SK-N-MC (cell line): ENCODE results near the gene IFIT1B.
A peak's percentile ranks its signal among the peaks of the same experiment; 100 is the strongest.
"Not testable (repeated sequence)": the region's sequence is repeated elsewhere in the genome, so short reads cannot be mapped to it uniquely, and the experiment has no call there.

Source experiments
- DNase-seq: peaks from one replicate; pipeline ENCODE4 v3.0.0-alpha.2; 2011; ENCODE audit warnings: low read depth, low spot score
- H3K27ac ChIP-seq: fragments of 200-600 bp; sonication (generic); 2 replicates; pipeline ENCODE4 v1.5.1; 2016; ENCODE audit warnings: mixed run types
- H3K36me3 ChIP-seq: fragments of 200-600 bp; sonication (generic); 2 replicates; pipeline ENCODE4 v1.6.1; 2017; ENCODE audit warnings: antibody characterized with exemption, low read length, mixed read lengths; ENCODE audit not compliant: insufficient read depth
- H3K4me3 ChIP-seq: fragments of 200-600 bp; sonication (generic); 2 replicates; pipeline ENCODE4 v1.5.1; 2016
- H3K9ac ChIP-seq: fragments of 200-600 bp; sonication (generic); 2 replicates; pipeline ENCODE4 v1.8.0; 2017; ENCODE audit warnings: mixed run types, mixed read lengths; ENCODE audit not compliant: insufficient read length
- H3K9me3 ChIP-seq: fragments of 200-600 bp; sonication (generic); 2 replicates; pipeline ENCODE4 v1.6.1; 2017; ENCODE audit warnings: low read depth, mild to moderate bottlenecking, antibody characterized with exemption, low read length, moderate library complexity, mixed read lengths
- EZH2 ChIP-seq: fragments of 200-600 bp; sonication (generic); IDR thresholded peaks from one replicate; pipeline ENCODE4 v1.6.1; 2017; ENCODE audit warnings: antibody characterized with exemption
- FOXP2 ChIP-seq: optimal IDR thresholded peaks from 2 replicates; pipeline ENCODE3; 2011; ENCODE audit warnings: mild to moderate bottlenecking, moderate library complexity; ENCODE audit not compliant: insufficient read depth; ENCODE audit errors: extremely low read length, control extremely low read depth
- POLR2AphosphoS5 ChIP-seq: IDR thresholded peaks from 2 replicates; pipeline ENCODE4 v1.6.1; 2012; ENCODE audit warnings: mild to moderate bottlenecking, low read depth, low read length, borderline replicate concordance

Gene IFIT1B, protein sequence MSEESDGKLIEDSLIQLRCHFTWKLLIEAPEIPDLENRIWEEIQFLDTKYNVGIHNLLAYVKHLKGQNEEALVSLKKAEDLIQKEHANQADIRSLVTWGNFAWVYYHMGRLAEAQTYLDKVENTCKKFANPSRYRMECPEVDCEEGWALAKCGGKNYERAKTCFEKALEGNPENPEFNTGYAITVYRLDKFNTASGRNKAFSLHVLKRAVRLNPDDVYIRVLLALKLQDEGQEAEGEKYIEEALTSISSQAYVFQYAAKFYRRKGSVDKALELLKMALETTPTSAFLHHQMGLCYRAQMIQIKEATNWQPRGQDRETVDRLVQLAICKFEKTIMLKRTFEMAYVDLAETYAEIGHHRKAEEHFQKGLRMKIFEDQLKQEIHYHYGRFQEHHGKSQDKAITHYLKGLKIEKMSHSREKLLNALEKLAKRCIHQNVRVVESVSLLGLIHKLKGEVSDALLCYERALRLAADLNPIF

DNA sequence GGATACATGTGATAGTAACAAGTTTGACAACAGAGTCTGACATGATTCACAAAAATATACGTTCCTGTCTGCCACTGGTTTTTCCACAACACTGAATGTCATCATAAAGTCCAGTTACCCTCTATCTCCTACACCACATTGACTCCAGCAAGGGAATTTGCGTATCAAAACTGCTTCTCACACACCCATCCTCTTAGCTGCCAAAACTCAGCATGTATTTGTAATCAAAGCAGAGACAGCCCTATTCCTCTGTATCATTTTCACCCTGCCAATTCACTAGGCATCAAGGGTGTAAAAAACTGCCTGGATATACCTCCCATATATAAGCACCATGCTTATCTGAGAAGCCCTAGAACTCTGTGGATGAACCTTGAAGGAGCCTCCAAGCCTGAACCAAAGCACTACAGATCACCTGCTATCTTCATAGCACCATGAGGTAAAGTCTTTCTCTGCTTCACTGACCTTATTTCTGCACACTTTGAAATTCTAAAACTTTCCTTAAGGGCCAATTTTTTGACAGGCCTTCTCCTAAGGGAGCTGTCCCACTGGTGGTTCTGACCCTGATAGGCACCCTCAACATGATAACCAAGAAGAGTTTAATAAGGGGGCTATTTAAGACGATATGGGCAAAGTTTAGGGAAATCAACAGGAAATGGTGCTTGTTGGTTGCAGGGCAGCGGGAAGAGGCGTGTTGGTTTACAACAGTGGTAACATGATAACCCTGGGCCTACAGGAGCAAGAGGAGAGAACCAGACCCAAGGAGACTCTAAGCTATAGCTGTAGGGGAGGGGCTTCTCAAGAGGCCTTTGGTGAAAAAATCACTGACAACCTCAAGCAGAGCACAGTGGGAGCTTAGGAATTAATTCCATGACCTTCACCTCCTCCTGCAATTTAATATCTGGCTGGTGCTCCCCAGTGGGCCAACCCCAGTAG lies at the start of gene IFIT1B:
IFIT1B (plus strand) TSS at position 352 of the 933 bp plus-strand sequence; CDS start at position 432, 80 bp downstream.
- no peak within 1 kb of the TSS for H3K4me3 ChIP-seq
- H3K27ac ChIP-seq: no peak within 1 kb of the TSS
- H3K9me3 ChIP-seq: no peaks in the 10 kb centered on the region
- TF ChIP-seq POLR2AphosphoS5 (no peak), FOXP2 (no peak), EZH2 (no peak)
- H3K9ac ChIP-seq: no peak within 1 kb of the TSS
- no peak for DNase-seq
- no peaks in the 10 kb centered on the region for H3K36me3 ChIP-seq

- TF ChIP-seq FOXP2 (no peak), POLR2AphosphoS5 (no peak), EZH2 (no peak)
- no peak for DNase-seq
- no peak overlapping the region; the same call in 1 of the 2 replicates for H3K4me3 ChIP-seq
- no peak overlapping the region for H3K9ac ChIP-seq
- H3K9me3 ChIP-seq: no peaks in the 10 kb centered on the region
- no peaks in the 10 kb centered on the region for H3K36me3 ChIP-seq
- no peak overlapping the region for H3K27ac ChIP-seq
Observed at GRCh38 chr10:89329151-89329550, 48.7 kb upstream of the IFIT1B start.

DNA sequence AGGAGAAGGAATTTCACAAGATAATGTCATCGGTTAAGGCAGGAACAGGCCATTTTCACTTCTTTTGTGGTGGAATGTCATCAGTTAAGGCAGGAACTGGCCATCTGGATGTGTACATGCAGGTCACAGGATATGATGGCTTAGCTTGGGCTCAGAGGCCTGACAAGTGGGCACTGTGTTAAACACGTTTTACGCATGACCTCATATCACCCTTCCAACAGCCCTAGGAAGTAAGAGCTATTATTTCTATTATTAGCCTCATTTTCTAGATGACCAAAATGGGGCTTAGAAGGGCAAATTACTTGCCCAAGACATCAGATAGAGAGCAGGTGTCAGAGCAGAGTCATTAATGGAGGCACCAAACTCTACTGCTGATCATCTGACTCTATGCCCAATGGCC lies 47.8 kb upstream of the IFIT1B start:
- H3K9ac ChIP-seq, H3K27ac ChIP-seq, H3K36me3 ChIP-seq, H3K4me3 ChIP-seq, DNase-seq, H3K9me3 ChIP-seq: not testable (repeated sequence)

DNA sequence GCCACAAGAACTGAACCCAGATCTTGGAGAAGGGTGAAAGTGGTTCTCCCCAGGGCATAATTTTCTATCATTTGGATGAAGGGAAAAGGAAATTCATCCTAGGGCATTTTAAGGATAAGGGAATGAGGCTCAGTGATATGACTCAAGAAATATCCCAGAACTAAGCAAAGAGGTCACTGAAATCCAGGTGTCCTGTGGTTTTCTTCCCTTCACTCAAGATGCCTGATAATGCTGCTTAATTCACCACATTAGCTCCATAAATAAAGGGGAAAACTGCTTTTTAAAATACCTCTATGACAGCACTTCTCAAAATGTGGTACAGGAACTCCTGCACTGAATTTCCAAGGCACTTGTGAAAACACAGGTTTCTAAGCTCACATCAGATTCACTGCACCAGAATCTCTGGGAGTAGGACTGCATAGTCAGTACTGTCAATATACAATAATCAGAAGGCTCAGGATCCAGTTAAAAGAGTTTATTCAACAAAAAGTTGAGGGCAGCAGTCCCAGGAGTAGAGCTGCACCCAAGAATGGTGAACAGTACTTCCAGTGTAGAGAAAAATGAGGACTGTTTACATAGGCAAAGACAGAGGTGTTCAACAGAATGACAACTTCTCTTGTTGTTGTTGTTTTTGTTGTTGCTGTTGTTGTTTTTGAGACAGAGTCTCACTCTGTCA lies 47.2 kb upstream of the IFIT1B start:
- TF ChIP-seq EZH2 (no peak), FOXP2 (no peak), POLR2AphosphoS5 (no peak)
- no peak overlapping the region for H3K9ac ChIP-seq
- no peak for DNase-seq
- H3K36me3 ChIP-seq: no peaks in the 10 kb centered on the region
- no peaks in the 10 kb centered on the region for H3K9me3 ChIP-seq
- no peak overlapping the region for H3K27ac ChIP-seq
- no peak overlapping the region for H3K4me3 ChIP-seq

DNA sequence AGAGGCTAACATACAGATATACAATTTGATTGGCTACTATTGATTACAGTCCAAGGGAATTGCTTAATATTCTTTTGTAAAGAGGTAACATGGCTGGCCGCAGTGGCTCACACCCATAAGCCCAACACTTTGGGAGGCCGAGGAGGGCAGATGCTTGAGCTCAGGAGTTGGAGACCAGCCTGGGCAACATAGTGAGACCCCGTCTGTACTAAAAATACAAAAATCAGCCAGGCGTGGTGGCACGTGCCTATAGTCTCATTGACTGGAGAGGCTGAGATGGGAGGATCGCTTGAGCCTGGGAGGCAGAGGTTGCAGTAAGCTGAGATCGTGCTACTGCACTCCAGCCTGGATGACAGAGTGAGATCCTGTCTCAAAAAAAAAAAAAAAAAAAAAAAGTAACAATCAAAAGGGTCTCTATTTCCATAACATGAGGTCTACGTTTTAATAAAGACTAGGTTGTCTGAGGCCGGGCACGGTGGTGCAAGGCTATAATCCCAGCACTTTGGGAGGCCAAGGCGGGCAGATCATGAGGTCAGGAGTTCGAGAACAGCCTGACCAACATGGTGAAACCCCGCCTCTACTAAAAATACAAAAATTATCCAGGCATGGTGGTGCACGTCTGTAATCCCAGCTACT lies 46.3 kb upstream of the IFIT1B start:
- DNase-seq, H3K9me3 ChIP-seq, H3K36me3 ChIP-seq, H3K9ac ChIP-seq, H3K4me3 ChIP-seq: not testable (repeated sequence)
- H3K27ac ChIP-seq: peak overlapping the region; percentile 90; the same call in 1 of the 2 replicates

DNA sequence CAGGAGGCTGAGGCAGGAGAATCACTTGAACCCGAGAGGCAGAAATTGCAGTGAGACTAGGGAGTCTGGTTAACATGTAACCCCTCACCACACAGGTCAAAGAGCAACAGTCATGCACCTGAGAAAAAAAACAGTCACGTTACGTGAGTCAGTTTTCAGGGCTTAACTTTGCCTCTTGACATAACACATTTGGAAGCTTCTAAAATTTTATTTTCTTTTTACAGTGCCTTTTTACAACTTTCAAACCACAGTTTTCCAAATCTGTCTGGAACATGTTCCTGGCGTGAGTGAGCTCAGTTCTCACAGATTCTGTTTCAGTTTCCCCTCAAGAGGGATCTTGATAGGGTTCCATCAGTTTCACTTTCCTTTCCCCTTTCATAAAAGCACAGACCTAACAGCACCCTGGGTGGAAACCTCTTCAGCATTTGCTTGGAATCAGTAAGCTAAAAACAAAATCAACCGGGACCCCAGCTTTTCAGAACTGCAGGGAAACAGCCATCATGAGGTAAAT lies 45.7 kb upstream of the IFIT1B start:
- peak overlapping the region; percentile 51 for H3K9ac ChIP-seq
- H3K36me3 ChIP-seq: no peaks in the 10 kb centered on the region
- H3K4me3 ChIP-seq: peak overlapping the region; percentile 71
- no peaks in the 10 kb centered on the region for H3K9me3 ChIP-seq
- no peak for DNase-seq
- TF ChIP-seq POLR2AphosphoS5 (no peak), EZH2 (no peak), FOXP2 (no peak)
- peak overlapping the region; percentile 90 for H3K27ac ChIP-seq

DNA sequence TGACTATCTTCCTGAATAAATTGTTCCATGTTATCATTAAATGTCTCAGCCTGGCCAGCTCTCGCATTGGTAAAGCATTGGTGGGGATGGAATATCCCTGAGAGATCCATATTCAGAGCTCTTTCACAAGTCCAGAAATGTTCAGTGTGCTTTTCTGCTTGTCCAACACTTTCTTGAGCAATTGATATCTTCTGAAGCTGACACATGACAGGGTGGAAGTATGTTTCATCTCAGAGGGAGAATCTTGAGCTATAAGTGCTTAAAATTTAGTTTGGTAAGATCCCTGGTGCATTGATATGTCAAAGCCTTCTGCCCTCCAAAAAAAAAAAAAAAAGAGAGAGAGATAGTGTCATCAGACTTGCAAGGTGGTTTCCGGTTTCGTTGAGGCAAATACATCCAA lies 42.6 kb upstream of the IFIT1B start:
- no peak overlapping the region for H3K4me3 ChIP-seq
- no peak for DNase-seq
- no peaks in the 10 kb centered on the region for H3K36me3 ChIP-seq

GRCh38 chr10:89336241-89336640 lies 41.6 kb upstream of the IFIT1B start:
- no peak for DNase-seq
- no peak overlapping the region for H3K4me3 ChIP-seq
- H3K9ac ChIP-seq: no peak overlapping the region
- TF ChIP-seq POLR2AphosphoS5 (no peak), FOXP2 (no peak), EZH2 (no peak)
- no peaks in the 10 kb centered on the region for H3K36me3 ChIP-seq
- H3K9me3 ChIP-seq: no peaks in the 10 kb centered on the region
- no peak overlapping the region for H3K27ac ChIP-seq

More for the DNA sequence above, 42.6 kb upstream of the IFIT1B start:
- no peak overlapping the region for H3K27ac ChIP-seq
- no peak overlapping the region for H3K9ac ChIP-seq
- no peak for TF ChIP-seq EZH2
- TF ChIP-seq FOXP2: no peak
- no peak for TF ChIP-seq POLR2AphosphoS5
- no peaks in the 10 kb centered on the region for H3K9me3 ChIP-seq
